HepG2 (cell line): ENCODE data around the gene DCLRE1B.

ENCODE experiments used
- CTCF ChIP-seq: sonication (generic); formaldehyde crosslinking; IDR thresholded peaks from 2 replicates; pipeline ENCODE4 v1.5.0; 2020; ENCODE audit warnings: mild to moderate bottlenecking, missing genetic modification reagents, moderate library complexity
- FOSL2 ChIP-seq: sonication (generic); formaldehyde crosslinking; IDR thresholded peaks from 2 replicates; pipeline ENCODE4 v1.4.0; 2020; ENCODE audit warnings: missing genetic modification reagents
- POLR2AphosphoS5 ChIP-seq: IDR thresholded peaks from 2 replicates; pipeline ENCODE4 v1.6.1; 2012; ENCODE audit warnings: low read depth, low read length
- U2AF2 ChIP-seq: fragments of 200-400 bp; formaldehyde crosslinking; IDR thresholded peaks from 2 replicates; pipeline ENCODE4 v1.6.1; 2017; ENCODE audit warnings: low read depth, mild to moderate bottlenecking, low read length
- TF ChIP-seq, protein P1 (sequence below): sonication (generic); formaldehyde crosslinking; IDR thresholded peaks from 2 replicates; pipeline ENCODE4 v1.8.1; 2023; ENCODE audit warnings: mild to moderate bottlenecking, inconsistent platforms, moderate library complexity, missing genetic modification reagents, borderline replicate concordance

DNA sequence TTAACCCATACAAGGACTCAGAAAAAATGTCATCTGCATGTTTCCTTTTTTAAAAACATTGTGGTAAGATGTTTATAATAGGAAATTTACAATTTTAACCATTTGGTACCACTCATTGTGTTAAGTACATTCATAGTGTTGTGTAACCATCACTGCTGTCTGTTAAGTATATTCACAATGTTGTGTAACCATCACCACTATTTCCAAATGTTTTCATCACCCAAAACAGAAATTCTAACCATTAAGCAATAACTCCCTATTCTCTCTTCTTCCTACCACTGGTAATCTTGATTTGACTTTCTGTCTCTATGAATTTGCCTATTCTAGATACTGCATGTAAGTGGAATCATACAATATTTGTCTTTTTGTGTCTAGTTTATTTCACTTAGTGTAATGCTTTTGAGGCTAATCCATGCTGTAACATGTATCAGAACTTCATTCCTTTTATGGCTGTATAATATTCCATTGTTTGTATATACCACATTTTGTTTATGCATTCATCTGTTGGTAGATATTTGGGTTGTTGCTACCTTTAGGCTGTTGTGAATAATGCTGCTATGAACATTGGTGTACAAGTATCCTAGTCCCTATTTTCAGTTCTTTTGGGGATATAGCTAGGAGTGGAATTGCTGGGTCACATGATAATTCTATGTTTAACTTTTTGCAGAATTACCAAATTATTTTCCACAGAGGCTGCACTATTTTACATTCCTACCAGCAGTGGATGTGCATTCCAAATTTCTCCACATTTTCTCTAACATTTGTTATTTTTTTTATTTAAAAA lies 38.1 kb downstream of the DCLRE1B start:
- TF ChIP-seq POLR2AphosphoS5, result no peak
- TF ChIP-seq FOSL2 (CRISPR knock-in tag), result no peak
- TF ChIP-seq, protein P1, sequence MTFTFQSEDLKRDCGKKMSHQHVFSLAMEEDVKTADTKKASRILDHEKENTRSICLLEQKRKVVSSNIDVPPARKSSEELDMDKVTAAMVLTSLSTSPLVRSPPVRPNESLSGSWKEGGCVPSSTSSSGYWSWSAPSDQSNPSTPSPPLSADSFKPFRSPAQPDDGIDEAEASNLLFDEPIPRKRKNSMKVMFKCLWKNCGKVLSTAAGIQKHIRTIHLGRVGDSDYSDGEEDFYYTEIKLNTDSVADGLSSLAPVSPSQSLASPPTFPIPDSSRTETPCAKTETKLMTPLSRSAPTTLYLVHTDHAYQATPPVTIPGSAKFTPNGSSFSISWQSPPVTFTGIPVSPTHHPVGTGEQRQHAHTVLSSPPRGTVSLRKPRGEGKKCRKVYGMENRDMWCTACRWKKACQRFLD (CRISPR knock-in tag), result no peak
- no peak for TF ChIP-seq U2AF2
- no peak for TF ChIP-seq CTCF
